CD4-positive, alpha-beta T cell (primary cell): ENCODE data around the gene ETV4. TPM values are rescaled to one million over a fixed set of nuclear protein-coding genes. Genes with fewer than 3 reads are reported as not detected.

Experiments
- ATAC-seq: fragments of 200-7000 bp; cut with Tn5 transposase; one replicate; pipeline ENCODE4 v1.10.0; 2022; ENCODE audit warnings: mild to moderate bottlenecking; ENCODE audit not compliant: poor library complexity
- CTCF ChIA-PET: fragments of 350-600 bp; sonication (Branson Sonifier 250); formaldehyde crosslinking; loops from one replicate; lab custom pipeline; 2021; ENCODE audit warnings: antibody characterized with exemption, inconsistent platforms; lab: Charles Lee
- POLR2A ChIA-PET: fragments of 350-600 bp; sonication (Branson Sonifier 250); formaldehyde crosslinking; loops from one replicate; lab custom pipeline; 2021; ENCODE audit warnings: antibody characterized with exemption, inconsistent platforms; lab: Charles Lee
- DNase-seq, 14 experiments: peaks; one replicate each; pipeline ENCODE4 v3.0.0-alpha.2; 2013 to 2020; ENCODE audit warnings: mixed read lengths in 2 of 14
- H3K27ac ChIP-seq, 2 donors: one replicate each; pipeline versions ENCODE4 v1.5.1 to v1.7.0; 2013; ENCODE audit warnings: low read length in 2 of 2, low read depth in 1 of 2, mild to moderate bottlenecking in 1 of 2
- H3K27me3 ChIP-seq, 2 experiments: 1 replicate in 1 of 2; 2 replicates in 1 of 2; pipeline versions ENCODE4 v1.6.1 to v1.7.0; 2013; ENCODE audit warnings: low read length in 2 of 2, control low read depth in 1 of 2, mild to moderate bottlenecking in 1 of 2, moderate library complexity in 1 of 2; ENCODE audit not compliant: insufficient read depth in 2 of 2, control insufficient read depth in 1 of 2
- H3K36me3 ChIP-seq: one replicate; pipeline ENCODE4 v1.6.1; 2013; ENCODE audit warnings: low read length, control low read depth; ENCODE audit not compliant: insufficient read depth
- H3K4me1 ChIP-seq: one replicate; pipeline ENCODE4 v1.6.1; 2013; ENCODE audit warnings: low read length, control low read depth; ENCODE audit not compliant: insufficient read depth
- H3K4me3 ChIP-seq: one replicate; pipeline ENCODE4 v1.5.1; 2013; ENCODE audit warnings: mild to moderate bottlenecking, low read length, moderate library complexity
- H3K9me3 ChIP-seq, 2 experiments: 1 replicate in 1 of 2; 2 replicates in 1 of 2; pipeline versions ENCODE4 v1.6.1 to v1.7.0; 2013; ENCODE audit warnings: low read length in 2 of 2, mild to moderate bottlenecking in 2 of 2, control low read depth in 1 of 2, moderate library complexity in 1 of 2; ENCODE audit not compliant: control insufficient read depth in 1 of 2, insufficient read depth in 1 of 2
- H3K27ac Mint-ChIP-seq: one replicate; pipeline ENCODE4 v1.8.0; 2020; ENCODE audit warnings: mixed read lengths
- H3K27me3 Mint-ChIP-seq: one replicate; pipeline ENCODE4 v1.8.0; 2021; ENCODE audit warnings: mixed read lengths
- H3K36me3 Mint-ChIP-seq: one replicate; pipeline ENCODE4 v1.8.0; 2021; ENCODE audit warnings: low read depth, mixed read lengths
- H3K4me1 Mint-ChIP-seq: one replicate; pipeline ENCODE4 v1.8.0; 2021; ENCODE audit warnings: low read depth, mixed read lengths
- H3K4me3 Mint-ChIP-seq: one replicate; pipeline ENCODE4 v1.8.0; 2020; ENCODE audit warnings: mild to moderate bottlenecking, mixed read lengths
- H3K9me3 Mint-ChIP-seq: one replicate; pipeline ENCODE4 v1.8.0; 2020; ENCODE audit warnings: mixed read lengths
- CTCF ChIP-seq: fragments of 200-600 bp; IDR thresholded peaks from one replicate; pipeline ENCODE4 v1.8.0; 2022; ENCODE audit warnings: antibody characterized with exemption, mild to moderate bottlenecking
- intact Hi-C, 2 experiments: fragments of 100-400 bp; cut with DNase I in 1 of 2; cut with micrococcal nuclease in 1 of 2; formaldehyde crosslinking; loops; one replicate each; pipeline versions ENCODE4 v1.15.1 to v1.9.0; 2023 to 2025; cut with DNase I, micrococcal nuclease
- total RNA-seq, 174 experiments: library from RNA in 2 of 174; stranded (reverse) in 2 of 174; gene quantifications; one replicate each; pipeline ENCODE4 v1.2.3 and lab custom pipeline; 2021 to 2026

The ETV4 gene
- total RNA-seq, 2 experiments from 2014 or later, result not detected

GRCh38 chr17:43556292-43556691 lies 10.2 kb upstream of the ETV4 start:
- peaks cover 44% of the 10 kb centered on the region for H3K27me3 Mint-ChIP-seq

GRCh38 chr17:43554857-43555256 lies 8.7 kb upstream of the ETV4 start:
- Histone ChIP-seq H3K4me3 (no peak overlapping the region), H3K27ac (no peak overlapping the region), H3K27me3 (peaks cover 13 to 20% of the 10 kb centered on the region in 2 experiments), H3K4me1 (no peaks in the 10 kb centered on the region), H3K36me3 (no peaks in the 10 kb centered on the region), H3K9me3 (peaks cover 0 to 3% of the 10 kb centered on the region in 2 experiments)
- H3K4me1 Mint-ChIP-seq, result no peaks in the 10 kb centered on the region
- no peaks in the 10 kb centered on the region for H3K36me3 Mint-ChIP-seq
- no peak for TF ChIP-seq CTCF
- no peak overlapping the region for H3K4me3 Mint-ChIP-seq
- ChIA-PET CTCF (no interaction called here), POLR2A (interaction anchor here (0.6 kb wide), 1 partner anchor 193 kb away, joined by 3 read pairs; no protein-coding TSS in a partner anchor)
- no peaks in the 10 kb centered on the region for H3K9me3 Mint-ChIP-seq
- H3K27ac Mint-ChIP-seq, result no peak overlapping the region
- DNase-seq (no peak), ATAC-seq (no peak)
- peaks cover 46% of the 10 kb centered on the region for H3K27me3 Mint-ChIP-seq
- intact Hi-C loops, result no loop called here

More at GRCh38 chr17:43556292-43556691, 10.2 kb upstream of the ETV4 start:
- ATAC-seq (no peak), DNase-seq (peak in 3 of 14 experiments; percentile 27 to 51 (median 45))
- intact Hi-C loops, result no loop called here
- POLR2A ChIA-PET, result no interaction called here
- no peaks in the 10 kb centered on the region for H3K4me1 ChIP-seq
- H3K4me3 Mint-ChIP-seq, result no peak overlapping the region
- no peaks in the 10 kb centered on the region for H3K36me3 ChIP-seq
- H3K27ac Mint-ChIP-seq, result no peak overlapping the region
- H3K9me3 Mint-ChIP-seq, result no peaks in the 10 kb centered on the region
- H3K4me3 ChIP-seq, result no peak overlapping the region
- CTCF ChIA-PET, result no interaction called here
- no peaks in the 10 kb centered on the region for H3K36me3 Mint-ChIP-seq
- peaks cover 0 to 3% of the 10 kb centered on the region in 2 experiments for H3K9me3 ChIP-seq
- H3K27me3 ChIP-seq, result peaks cover 3 to 10% of the 10 kb centered on the region in 2 experiments
- H3K4me1 Mint-ChIP-seq, result no peaks in the 10 kb centered on the region
- no peak overlapping the region for H3K27ac ChIP-seq
- no peak for TF ChIP-seq CTCF

GRCh38 chr17:43553573-43553972 lies 7.4 kb upstream of the ETV4 start:
- intact Hi-C loops, result no loop called here
- Histone ChIP-seq H3K27me3 (peaks cover 26 to 33% of the 10 kb centered on the region in 2 experiments), H3K4me1 (no peaks in the 10 kb centered on the region), H3K9me3 (peaks cover 0 to 3% of the 10 kb centered on the region in 2 experiments), H3K36me3 (no peaks in the 10 kb centered on the region), H3K4me3 (no peak overlapping the region), H3K27ac (no peak overlapping the region)
- CTCF ChIA-PET, result no interaction called here
- ATAC-seq (no peak), DNase-seq (no peak)
- no peak overlapping the region for H3K27ac Mint-ChIP-seq
- POLR2A ChIA-PET, result no interaction called here
- H3K36me3 Mint-ChIP-seq, result no peaks in the 10 kb centered on the region
- no peak overlapping the region for H3K4me3 Mint-ChIP-seq
- H3K27me3 Mint-ChIP-seq, result peaks cover 48% of the 10 kb centered on the region
- no peaks in the 10 kb centered on the region for H3K9me3 Mint-ChIP-seq
- no peaks in the 10 kb centered on the region for H3K4me1 Mint-ChIP-seq
- no peak for TF ChIP-seq CTCF
